Activated T-cell treated with anti-CD3 and anti-CD28 coated beads, Interleukin-2, amount 50 U/mL, for 1 hour (primary cell): ENCODE results near the gene TBC1D22B.

Experiments used
- DNase-seq: peaks from one replicate; pipeline ENCODE4 v3.0.0-alpha.2; 2020

Gene TBC1D22B

GRCh38 chr6:37257634-37258404, at the start of gene TBC1D22B, which contains the start of gene TMEM217:
Gene TBC1D22B, plus strand, starts transcription at chr6:37257772. Its CDS starts 146 bp downstream, at chr6:37257918.
Gene TMEM217, minus strand, starts transcription at chr6:37258144. Its CDS starts 39,114 bp downstream, at chr6:37219030.
- DNase-seq, result peak; percentile 94

GRCh38 chr6:37207903-37208456, 49.6 kb upstream of the TBC1D22B start:
- peak; percentile 89 for DNase-seq

- no peak for DNase-seq
Observed at GRCh38 chr6:37208793-37209192, 48.8 kb upstream of the TBC1D22B start.

- peak; percentile 62 for DNase-seq
Observed at GRCh38 chr6:37209461-37210205, 47.9 kb upstream of the TBC1D22B start.

GRCh38 chr6:37210313-37210968, 47.1 kb upstream of the TBC1D22B start:
- peak; percentile 56 for DNase-seq

- DNase-seq, result no peak
Observed at GRCh38 chr6:37212268-37212667, 45.3 kb upstream of the TBC1D22B start.

GRCh38 chr6:37218061-37218460, 39.5 kb upstream of the TBC1D22B start:
- DNase-seq, result no peak

GRCh38 chr6:37218511-37218910, 39.1 kb upstream of the TBC1D22B start:
- no peak for DNase-seq

GRCh38 chr6:37221585-37222124, 35.9 kb upstream of the TBC1D22B start:
- DNase-seq, result no peak

GRCh38 chr6:37222125-37222967, 35.2 kb upstream of the TBC1D22B start:
- DNase-seq, result peak; percentile 73

- DNase-seq, result no peak
Observed at GRCh38 chr6:37222992-37223391, 34.6 kb upstream of the TBC1D22B start.

GRCh38 chr6:37225350-37226169, 32.0 kb upstream of the TBC1D22B start:
- no peak for DNase-seq

GRCh38 chr6:37230104-37230503, 27.5 kb upstream of the TBC1D22B start:
- DNase-seq, result no peak

- DNase-seq, result no peak
Observed at GRCh38 chr6:37232430-37233017, 25.0 kb upstream of the TBC1D22B start.

GRCh38 chr6:37233541-37233940, 24.0 kb upstream of the TBC1D22B start:
- no peak for DNase-seq

GRCh38 chr6:37236921-37237320, 20.7 kb upstream of the TBC1D22B start:
- no peak for DNase-seq

GRCh38 chr6:37237789-37238188, 19.8 kb upstream of the TBC1D22B start:
- no peak for DNase-seq

- DNase-seq, result no peak
Observed at GRCh38 chr6:37238381-37238780, 19.2 kb upstream of the TBC1D22B start.

GRCh38 chr6:37239526-37239925, 18.0 kb upstream of the TBC1D22B start:
- no peak for DNase-seq

- DNase-seq, result peak; percentile 40
Observed at GRCh38 chr6:37239950-37240713, 17.4 kb upstream of the TBC1D22B start.
